ENCODE measurements around the gene PLPP3.
A peak's percentile ranks its signal among the peaks of the same experiment; 100 is the strongest.

PLPP3 gene

GRCh38 chr1:56490619-56491018 is 88.7 kb downstream of the PLPP3 start:
- DNase-seq (ENCODE audit: low read depth in 1 of 2, low spot score in 1 of 2): no peak
- in situ Hi-C loops (cut with HindIII; ENCODE audit: low pct_unique_long_range_greater_than_20kb, low sequenced_read_pairs): no loop called here
- no peak for TF ChIP-seq JUND (IDR thresholded peaks at IDR 0.05; ENCODE audit: low read depth)

GRCh38 chr1:56489695-56490094 is 89.7 kb downstream of the PLPP3 start:
- in situ Hi-C loops (cut with HindIII; ENCODE audit: low pct_unique_long_range_greater_than_20kb, low sequenced_read_pairs): no loop called here
- DNase-seq (ENCODE audit: low read depth in 1 of 2, low spot score in 1 of 2): no peak
- no peak for TF ChIP-seq JUND (IDR thresholded peaks at IDR 0.05; ENCODE audit: low read depth)

- no peak for TF ChIP-seq JUND (IDR thresholded peaks at IDR 0.05; ENCODE audit: low read depth)
- no peak for DNase-seq (ENCODE audit: low read depth in 1 of 2, low spot score in 1 of 2)
- in situ Hi-C loops (cut with HindIII; ENCODE audit: low pct_unique_long_range_greater_than_20kb, low sequenced_read_pairs): no loop called here
Observed at GRCh38 chr1:56484695-56485094, 94.7 kb downstream of the PLPP3 start.

DNA sequence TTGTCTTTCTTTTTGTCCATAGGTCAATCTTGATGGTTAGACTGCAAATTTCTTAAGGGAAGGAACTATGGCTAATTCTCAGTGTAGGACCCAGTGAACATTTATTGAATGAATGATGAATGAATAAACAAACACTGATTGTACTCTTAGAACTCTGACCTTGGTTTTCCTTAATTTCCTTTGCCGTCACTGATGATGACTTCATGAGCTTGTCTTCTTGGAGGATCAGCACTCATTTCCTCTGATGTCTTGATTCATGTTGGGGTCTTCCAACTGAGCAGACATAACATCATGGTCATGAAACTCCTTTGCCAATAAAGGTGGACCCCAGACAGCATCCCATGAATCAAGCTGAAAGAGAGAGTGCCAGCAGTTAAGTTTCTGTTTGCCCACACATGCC is 96.3 kb downstream of the PLPP3 start:
- no peak for TF ChIP-seq JUND (IDR thresholded peaks at IDR 0.05; ENCODE audit: low read depth)
- DNase-seq (ENCODE audit: low read depth in 1 of 2, low spot score in 1 of 2): no peak
- in situ Hi-C loops (cut with HindIII; ENCODE audit: low pct_unique_long_range_greater_than_20kb, low sequenced_read_pairs): no loop called here

GRCh38 chr1:56482486-56482885 is 96.9 kb downstream of the PLPP3 start:
- no peak for DNase-seq (ENCODE audit: low read depth in 1 of 2, low spot score in 1 of 2)
- TF ChIP-seq JUND (IDR thresholded peaks at IDR 0.05; ENCODE audit: low read depth): no peak
- in situ Hi-C loops (cut with HindIII; ENCODE audit: low pct_unique_long_range_greater_than_20kb, low sequenced_read_pairs): no loop called here

- no peak for TF ChIP-seq JUND (IDR thresholded peaks at IDR 0.05; ENCODE audit: low read depth)
- in situ Hi-C loops (cut with HindIII; ENCODE audit: low pct_unique_long_range_greater_than_20kb, low sequenced_read_pairs): no loop called here
- DNase-seq (ENCODE audit: low read depth in 1 of 2, low spot score in 1 of 2): no peak
Observed at GRCh38 chr1:56481140-56481694, 98.1 kb downstream of the PLPP3 start.

DNA sequence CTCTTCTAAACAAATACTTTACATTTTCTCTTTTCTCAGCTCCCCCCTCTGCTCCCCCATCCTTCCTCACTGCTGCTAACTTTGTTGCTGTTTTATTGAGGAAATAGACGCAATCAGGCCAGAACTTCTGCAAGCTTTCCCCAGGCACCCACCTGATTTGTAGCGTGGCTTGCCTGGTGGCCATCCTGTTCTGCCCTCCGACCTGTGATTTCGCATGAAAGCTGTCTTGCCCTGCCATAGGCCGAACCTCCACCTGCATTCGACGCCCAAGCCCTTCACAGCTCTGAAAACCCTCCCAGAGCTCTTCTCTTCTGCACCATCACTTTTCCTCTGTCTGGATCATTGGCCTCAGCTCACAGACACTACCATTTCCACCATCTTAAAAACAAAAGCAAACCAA is 100.6 kb downstream of the PLPP3 start:
- no peak for TF ChIP-seq JUND (IDR thresholded peaks at IDR 0.05; ENCODE audit: low read depth)
- in situ Hi-C loops (cut with HindIII; ENCODE audit: low pct_unique_long_range_greater_than_20kb, low sequenced_read_pairs): no loop called here
- no peak for DNase-seq (ENCODE audit: low read depth in 1 of 2, low spot score in 1 of 2)

DNA sequence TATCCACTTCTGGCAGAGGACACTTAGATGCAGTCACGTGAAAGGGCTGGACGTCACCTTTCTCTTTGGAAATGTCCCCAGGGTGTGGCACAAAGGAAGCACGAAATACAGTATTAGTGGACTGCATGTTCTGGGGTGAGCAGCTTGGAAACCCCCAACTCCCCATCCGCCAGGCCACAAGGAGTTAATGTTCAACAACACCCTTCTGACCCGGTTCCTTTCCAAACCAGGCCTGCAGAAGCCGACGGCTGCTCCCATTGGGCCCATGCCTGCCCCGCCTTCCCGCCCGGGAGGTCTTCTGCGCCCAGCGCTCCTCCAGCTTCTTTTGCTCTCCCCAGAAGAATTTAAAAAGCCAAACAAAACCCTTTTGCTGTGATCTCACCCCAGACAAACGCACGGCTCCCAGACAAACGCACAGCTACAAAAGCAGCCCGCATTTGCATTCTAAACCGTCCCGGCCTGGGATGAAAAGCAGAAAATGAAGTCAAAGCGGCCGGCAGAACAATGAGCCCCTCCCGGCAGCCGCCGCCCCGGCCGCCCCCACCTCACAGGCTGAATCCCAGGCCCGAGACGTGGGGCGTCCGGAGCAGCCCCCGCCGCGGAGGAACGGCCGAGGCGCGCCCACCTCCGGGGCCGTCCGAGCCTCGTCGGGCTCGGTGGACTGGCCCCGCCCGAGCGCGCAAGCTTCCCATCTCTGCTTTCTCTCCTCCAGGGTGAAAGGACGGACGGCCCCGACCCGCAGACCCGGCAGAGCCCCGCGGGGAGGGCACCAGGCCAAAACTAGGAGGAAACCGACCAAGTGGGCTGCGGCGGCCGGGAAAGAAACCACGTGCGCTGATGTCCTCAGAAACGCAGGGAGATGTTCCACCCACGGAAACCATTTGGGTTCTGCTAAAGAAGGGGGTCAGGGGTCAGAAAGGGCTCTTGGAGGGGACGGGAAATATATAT is 101.9 kb downstream of the PLPP3 start:
- DNase-seq (ENCODE audit: low read depth in 1 of 2, low spot score in 1 of 2): peak; percentile 7 to 26
- in situ Hi-C loops (cut with HindIII; ENCODE audit: low pct_unique_long_range_greater_than_20kb, low sequenced_read_pairs): no loop called here
- TF ChIP-seq JUND (IDR thresholded peaks at IDR 0.05; ENCODE audit: low read depth): no peak

DNA sequence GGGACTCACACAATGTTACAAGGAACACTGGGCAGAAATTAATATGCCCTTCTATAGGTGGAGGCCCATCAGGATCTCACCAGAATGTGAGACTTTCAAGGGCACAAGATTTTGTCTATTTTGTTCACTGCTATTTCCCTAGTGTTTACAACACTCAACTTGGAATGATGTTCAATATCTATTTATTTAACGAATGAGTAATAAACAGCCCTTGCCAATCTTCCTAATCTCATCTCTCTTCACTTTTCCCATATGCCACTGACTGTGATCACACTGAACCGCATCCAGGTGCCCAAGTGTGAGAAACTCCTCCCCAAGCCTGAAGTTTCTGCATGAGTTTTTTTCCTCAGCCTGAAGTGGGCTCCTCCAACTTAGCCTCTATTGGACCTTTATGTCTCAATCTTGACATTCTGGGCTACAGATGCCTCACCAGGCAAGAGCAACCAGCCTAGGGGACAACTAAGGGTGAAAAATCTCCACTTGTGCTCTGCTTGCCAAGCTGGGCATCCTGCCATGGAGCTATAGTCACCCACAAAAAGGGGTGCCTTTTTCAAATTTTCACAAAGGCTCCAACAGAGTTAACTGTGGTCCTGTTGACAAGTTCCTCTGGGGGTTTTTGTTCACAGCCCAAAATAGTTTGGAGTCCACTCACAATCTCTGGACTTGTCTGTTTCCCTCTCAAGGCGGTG is 105.6 kb downstream of the PLPP3 start:
- no peak for DNase-seq (ENCODE audit: low read depth in 1 of 2, low spot score in 1 of 2)
- TF ChIP-seq JUND (IDR thresholded peaks at IDR 0.05; ENCODE audit: low read depth): no peak
- in situ Hi-C loops (cut with HindIII; ENCODE audit: low pct_unique_long_range_greater_than_20kb, low sequenced_read_pairs): no loop called here

DNA sequence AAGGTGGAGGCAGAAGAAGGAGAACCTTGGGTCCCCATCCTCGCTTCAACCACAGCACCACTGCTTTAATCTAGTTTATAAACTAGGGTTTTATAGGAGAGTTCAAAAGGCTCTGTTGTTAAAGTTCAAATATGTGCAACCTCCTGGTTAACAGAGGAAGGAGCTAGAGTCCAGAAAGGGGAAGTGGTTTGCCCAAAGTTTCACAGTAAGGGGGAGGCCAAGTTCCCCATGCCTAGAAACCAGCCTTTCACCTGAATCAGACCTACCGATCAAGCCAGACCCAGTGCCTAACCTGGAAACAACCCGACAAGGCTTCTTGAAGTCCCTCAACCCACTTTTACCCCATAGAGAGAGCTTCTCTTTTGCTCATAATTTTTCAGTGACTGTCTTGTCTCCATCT is 106.5 kb downstream of the PLPP3 start:
- in situ Hi-C loops (cut with HindIII; ENCODE audit: low pct_unique_long_range_greater_than_20kb, low sequenced_read_pairs): no loop called here
- no peak for TF ChIP-seq JUND (IDR thresholded peaks at IDR 0.05; ENCODE audit: low read depth)
- no peak for DNase-seq (ENCODE audit: low read depth in 1 of 2, low spot score in 1 of 2)

DNA sequence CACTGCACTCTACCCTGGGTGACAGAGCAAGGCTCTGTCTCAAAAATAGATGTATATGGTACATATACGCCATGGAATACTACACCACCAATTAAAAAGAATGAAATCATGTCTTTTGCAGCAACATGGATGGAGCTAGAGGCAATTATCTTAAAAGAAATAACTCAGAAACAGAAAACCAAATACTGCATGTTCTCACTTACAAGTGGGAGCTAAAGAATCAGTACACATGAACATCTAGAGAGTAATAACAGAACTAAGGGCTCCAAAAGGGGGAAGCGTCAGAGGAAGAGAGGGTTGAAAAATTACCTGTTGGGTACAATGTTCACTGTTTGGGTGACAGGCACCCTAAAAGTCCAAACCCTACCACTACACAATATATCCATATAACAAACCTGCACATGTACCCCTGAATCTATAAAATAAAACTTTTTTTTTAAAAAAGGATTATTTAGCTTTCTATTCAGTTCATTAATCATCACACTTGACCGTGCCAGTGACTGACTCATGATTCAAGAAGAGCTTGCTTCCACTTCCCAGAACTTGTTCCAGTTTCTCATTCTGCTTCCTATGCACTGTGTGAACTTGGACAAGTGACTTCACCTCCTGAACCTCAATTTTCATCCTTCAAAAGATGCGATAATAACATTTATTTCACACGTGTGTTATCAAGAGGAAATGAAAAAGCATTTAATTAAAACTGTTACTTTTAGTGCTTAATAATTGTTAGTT is 109.6 kb downstream of the PLPP3 start:
- no peak for TF ChIP-seq JUND (IDR thresholded peaks at IDR 0.05; ENCODE audit: low read depth)
- DNase-seq (ENCODE audit: low read depth in 1 of 2, low spot score in 1 of 2): no peak
- in situ Hi-C loops (cut with HindIII; ENCODE audit: low pct_unique_long_range_greater_than_20kb, low sequenced_read_pairs): no loop called here

- in situ Hi-C loops (cut with HindIII; ENCODE audit: low pct_unique_long_range_greater_than_20kb, low sequenced_read_pairs): no loop called here
- TF ChIP-seq JUND (IDR thresholded peaks at IDR 0.05; ENCODE audit: low read depth): no peak
- DNase-seq (ENCODE audit: low read depth in 1 of 2, low spot score in 1 of 2): no peak
Observed at GRCh38 chr1:56468518-56468917, 110.8 kb downstream of the PLPP3 start.

All from T47D (cell line).